Islet precursor cell (in vitro differentiated cells): ENCODE results near the gene PKP1.

Experiments used
- DNase-seq: peaks from one replicate; pipeline ENCODE4 v3.0.0-alpha.2; 2018

Gene PKP1

DNA sequence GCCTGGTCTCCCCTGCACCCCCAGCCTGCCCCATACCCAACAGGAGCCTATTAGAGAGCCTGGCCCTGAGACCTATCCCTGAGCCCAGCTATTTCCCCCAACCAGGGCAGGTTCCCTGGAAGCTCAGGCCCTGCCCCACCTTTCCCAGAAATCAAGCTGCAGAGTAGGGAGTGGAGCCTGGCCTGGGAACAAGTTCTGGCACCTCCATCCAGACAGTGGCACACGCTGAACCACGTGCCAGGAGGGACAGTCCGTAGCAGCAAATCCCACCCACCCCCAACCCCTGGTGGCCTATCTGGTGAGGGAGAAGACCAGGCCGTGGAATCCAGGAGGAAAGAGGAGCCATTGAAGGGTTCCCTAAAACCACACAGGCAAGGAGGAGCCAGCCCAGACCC is 71.6 kb downstream of the PKP1 start:
- DNase-seq, result no peak

DNA sequence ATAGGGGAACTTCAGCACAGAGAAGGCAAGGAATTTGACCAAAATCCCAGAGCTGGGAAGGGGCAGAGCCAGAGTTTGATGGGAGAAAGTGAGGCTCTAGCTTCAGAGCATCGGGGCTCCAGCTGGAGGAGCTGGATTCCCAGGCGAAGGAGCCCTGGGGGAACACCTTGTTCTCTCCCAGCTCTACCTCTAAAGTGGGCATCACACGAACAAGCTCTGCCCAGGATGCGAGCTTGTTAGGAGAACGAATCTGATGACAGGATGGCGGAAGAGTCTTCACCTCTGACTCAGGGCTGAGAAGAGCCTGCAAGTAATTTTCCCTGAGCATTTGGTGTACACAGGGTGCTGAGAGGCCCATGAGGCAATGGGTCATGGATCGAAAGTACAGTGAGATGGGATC is 72.2 kb downstream of the PKP1 start:
- no peak for DNase-seq

DNA sequence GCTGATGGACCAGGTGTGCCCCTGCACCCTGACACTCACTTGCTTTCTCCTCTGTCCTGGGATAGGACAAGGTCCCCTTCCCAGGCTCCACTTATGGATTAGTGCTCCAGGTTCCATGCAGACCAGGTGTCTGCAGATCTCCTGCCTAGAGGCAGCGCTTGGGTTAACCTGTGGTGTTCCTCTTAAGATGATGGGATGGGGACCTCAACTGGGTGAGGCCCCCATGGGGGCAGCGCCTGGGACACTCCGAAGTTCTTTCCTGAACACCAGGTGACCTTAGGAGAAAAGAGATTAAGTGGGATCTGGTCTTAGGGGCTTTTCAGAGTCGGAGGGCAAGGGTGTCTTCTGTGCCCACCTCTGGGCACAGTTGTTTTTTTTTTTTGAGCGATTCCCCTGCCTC is 72.9 kb downstream of the PKP1 start:
- no peak for DNase-seq

DNA sequence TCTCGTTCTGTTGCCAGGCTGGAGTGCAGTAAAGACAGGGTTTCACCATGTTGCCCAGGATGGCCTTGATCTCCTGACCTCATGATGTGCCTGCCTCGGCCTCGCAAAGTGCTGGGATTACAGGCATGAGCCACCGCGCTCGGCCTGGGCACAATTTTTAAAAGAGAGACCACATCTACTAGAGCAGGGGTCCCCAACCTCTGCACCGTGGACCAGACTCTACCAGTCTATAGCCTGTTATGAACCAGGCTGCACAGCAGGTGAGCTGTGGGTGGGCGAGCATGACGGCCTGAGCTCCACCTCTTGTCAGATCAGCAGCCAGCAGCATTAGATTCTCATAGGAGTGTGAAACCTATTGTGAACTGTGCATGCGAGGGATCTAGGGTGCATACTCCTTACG is 73.4 kb downstream of the PKP1 start:
- no peak for DNase-seq

DNA sequence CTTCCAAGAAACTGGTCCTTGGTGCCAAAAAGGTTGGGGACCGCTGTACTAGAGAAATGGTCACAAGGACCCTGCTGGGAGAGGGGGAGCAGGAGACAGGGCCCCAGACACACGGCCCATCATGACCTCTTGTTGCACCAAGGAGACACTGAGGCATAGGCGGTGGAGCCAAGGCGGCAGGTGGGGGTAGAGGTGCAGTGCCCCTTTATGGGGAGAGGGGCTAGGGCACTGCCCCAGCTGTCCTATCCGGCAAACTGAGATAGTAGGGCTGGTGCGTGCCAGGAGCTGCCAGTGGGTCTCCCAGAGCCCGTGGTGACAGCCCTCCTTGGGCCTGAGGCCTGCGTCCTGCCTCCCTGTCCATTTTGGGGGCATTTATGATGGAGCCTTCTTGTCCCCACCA is 73.9 kb downstream of the PKP1 start:
- no peak for DNase-seq

DNA sequence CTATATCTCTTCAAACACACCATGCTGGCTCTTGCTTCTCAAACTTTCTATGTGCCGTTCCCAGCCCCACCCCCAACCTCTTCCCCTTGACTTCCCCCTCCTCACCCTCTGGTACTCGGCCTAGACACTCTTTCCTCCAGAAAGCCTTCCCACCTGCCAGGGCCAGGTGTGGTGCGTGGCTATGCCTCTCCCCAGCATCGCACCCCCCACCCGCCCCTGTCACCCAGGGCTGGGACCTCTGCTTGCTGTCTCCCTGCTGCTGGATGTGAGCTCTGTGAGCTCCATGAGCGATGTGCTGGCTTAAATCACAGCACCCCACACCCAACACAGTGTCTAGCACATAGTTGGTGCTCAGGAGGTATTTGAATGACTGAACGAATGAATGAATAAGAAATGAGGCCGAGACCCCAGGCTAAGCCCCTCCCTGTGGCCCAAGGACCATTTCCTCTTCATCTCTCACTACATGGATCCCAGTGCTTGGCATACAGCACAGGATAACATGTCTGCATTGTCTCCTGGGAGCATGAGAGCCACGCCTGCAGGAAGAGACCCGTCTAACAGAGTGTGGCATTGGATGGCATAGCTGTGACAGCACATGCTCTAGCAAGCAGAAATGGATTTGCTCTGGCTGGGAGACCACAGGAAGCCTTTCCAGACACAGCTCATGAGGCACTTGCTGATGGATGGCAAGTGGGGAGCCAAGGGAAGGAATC is 74.5 kb downstream of the PKP1 start:
- no peak for DNase-seq

DNA sequence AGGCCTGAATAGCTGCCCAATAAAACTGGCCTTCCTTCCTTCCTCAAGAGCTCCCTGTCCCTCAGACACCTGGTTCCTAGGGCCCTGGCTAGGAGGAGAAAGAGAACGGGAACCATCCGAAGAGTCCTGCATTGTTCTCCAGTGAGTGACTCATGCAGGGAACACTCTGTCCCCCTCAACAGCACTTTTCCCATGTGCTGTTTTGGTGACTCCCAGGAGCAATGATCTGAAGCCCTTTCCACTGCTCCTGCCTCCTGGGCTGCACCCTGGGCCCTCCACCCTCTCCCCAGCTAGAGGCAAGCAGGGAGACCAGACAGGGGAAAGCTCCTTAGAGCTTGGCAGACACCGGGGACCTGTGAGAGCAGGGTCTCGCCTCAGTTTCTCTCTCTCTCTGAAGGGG is 75.3 kb downstream of the PKP1 start:
- peak; percentile 84 for DNase-seq

DNA sequence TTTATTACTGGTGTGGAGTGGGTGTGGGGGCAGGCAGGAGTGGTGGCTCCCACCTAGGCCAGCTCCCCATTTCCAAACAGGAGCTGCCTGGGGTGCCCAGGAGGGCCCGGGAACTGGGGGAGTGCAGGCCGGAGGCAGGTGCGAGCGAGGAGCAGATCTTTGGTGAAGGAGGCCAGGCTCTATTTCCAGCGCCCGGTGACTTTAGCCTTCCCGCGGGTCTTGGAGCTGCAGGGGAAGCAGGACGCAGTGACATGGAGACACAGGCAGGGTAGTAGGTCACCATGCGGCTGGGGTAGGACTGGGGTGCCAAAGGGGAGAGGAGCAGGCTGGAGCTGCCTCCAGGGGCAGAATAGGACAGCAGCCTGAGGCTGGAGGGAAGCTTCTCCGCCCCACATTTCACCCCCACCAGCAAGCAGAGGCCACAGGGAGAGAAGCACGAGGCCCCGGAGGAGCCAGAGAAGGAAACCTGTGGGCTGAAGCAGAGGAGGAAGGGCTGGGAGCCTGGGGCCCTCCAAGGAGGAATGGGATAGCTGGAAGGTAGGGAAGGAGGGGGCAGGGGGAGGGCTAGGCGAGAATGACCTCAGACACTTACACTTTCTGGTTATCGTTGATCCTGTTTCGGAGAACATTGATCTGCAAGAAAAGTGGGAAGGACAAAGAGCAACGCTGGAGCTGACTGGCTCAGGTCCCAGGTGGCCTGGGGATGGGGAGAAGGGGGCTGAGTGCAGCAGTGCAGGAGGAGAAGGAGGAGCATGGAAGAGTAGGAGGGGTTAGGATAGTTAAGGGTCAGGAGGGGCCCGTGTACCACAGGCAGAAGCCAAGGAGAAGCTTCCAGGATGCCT is 75.9 kb downstream of the PKP1 start:
- no peak for DNase-seq

DNA sequence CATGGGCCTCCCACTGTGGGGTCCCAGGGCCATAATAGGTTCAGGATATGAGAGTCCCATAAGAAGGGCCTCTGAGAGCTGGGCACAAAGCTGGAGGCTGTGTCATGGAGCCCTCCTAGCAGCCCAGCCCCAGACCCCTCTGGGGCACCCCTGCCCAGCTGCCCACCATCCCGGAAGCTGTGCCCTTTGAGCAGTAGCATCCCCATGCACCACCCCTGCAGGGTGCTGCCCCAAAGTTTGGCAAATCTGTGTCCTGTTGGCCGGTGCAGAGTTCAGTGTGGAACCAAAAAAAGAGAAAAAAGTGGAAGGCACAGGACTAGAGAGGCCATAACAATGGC is 76.5 kb downstream of the PKP1 start:
- DNase-seq, result no peak

DNA sequence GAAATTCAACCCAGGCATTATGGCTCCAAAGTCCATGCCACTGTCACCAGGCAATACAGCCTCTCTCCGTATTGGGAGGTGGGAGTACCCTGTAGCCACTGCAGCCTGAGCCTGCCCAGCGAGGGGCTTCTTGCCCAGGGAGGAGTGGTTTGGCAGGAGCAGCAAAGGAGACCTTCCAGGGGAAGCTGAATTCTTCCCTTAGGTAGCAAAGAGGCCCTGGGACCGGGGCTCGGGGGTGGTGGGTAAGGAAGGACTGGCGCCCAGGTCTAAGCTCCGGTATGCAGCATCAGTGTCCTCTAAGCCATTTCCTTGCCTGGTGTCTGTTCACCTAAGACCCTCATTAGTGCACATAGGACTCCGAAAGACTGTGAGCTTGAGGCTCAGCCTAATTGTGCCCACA is 77.2 kb downstream of the PKP1 start:
- DNase-seq, result no peak

DNA sequence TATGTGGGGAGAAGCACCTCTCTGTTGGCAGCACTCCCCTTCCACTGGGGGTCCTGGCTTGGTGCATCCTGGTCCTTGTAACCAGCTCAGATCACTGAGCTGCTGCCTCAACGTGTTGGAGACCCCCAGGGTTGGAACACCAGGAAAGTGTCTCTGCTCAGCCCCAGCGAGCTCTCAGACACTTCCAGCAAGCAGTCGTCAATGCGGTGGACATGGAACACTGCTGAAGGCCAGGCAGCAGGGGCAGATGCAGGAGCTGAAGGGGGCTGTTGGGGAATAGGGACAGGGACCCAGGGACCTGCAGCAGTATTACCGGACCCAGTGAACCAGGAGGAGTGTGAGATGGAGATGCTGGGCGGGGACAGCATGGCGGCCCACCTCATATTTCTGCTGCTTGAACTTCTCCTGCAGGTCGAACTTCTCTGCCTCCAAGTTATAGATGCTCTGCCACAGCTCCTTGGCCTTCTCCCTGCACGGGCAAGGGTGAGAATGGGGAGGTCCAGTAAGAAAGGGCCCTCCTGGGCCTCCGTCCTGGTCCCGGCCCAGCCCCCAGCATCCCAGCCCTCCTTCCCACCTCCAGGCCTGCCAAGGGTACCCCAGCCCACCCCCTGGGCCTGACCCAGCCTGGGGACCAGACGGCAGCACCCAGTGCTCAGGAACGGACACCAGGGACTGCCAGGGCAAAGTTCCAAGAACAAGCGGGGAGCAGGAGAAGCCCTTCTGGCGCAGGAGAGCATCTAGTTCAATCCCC is 77.8 kb downstream of the PKP1 start:
- no peak for DNase-seq

DNA sequence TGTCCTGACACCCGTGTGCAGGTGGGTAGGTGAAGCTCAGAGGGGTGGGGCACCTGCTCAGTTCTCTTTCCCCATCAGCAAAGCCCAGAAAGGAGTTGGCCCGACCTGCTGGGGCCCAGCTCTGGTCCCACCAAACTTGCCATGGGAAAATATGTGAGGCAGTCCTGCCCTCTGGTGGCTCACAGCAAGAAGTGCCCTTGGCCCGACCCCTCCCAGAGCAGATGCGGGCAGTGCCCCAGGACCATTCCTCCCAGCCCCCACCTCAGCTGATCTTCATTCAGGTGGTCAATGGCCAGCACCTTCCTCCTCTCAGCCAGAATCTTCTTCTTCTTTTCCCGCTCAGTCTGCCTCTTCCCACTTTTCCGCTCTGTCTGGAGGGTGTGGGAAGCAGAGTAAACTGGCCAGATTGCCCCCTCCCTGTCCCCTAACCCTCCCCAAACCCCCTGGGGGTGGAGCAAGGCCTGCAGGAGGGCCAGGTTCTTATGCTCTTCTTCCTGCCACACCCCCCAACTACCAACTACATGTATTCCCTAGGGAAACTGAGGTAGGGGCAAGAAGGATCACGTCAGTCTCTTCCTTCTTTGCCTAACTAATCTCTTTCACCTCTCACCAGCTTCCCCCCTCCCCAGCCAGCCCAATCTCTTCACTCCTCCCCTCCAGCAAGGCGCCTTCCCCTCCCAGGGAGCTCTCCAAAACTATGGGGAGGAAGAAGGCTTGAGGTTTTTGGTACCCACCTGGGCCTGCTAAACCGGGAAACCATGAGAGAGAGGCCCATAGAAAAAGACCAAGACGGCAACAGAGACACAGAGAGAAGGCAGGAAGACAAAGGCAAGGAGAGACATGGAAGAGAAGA is 78.6 kb downstream of the PKP1 start:
- DNase-seq, result peak; percentile 84

DNA sequence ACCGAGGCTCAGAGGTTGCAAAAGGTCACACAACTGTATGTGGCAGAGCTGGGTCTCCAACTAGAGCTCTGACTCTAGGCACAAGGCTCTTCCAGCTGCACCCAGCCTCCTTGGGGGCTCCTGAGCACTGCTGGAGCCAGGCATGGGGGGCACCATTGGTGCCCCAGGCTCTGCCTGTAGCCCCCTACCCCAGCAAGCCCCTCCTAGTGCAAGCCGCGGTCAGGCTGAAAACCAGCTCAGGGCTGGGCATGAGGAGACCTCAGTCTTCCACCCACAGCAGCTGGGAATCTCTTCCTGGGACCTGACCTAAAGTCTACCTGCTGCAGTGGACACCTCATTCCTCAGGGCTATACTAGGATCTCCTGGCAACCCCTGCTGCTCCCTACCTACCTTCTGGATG is 79.6 kb downstream of the PKP1 start:
- no peak for DNase-seq

DNA sequence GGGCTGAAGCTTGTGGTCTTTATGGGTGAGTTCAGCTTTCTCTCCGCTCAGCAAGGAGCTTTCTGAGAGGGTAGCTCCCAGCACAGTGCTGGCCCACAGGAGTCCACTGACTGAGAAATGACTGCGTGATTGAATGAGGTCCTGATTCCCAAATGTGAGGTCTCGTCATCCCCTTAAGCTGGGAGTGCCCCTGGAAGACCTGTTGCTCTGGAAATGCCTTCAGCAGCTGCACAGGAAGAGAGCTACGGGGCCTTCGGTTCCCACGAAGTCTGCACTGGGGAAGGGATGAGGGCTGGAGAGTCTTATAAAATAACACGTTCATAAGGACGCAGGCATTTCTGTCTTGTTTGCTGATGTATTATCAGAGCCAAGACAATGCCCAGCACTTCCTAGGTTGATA is 80.2 kb downstream of the PKP1 start:
- DNase-seq, result no peak

DNA sequence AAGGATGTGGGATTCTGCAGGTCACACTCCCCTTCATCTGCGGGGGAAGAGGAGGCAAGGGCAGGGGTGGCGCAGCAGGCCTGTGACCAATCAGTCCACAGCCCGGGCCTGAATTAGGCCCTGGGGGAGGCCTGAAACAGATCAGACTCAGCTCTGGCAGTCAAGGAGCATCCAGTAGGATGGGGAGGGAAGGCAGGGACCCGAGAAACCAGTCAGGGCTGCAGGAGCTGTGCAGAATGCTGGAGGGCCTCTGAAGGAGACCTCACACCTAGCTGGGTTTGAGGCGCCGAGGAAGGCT is 81.5 kb downstream of the PKP1 start:
- DNase-seq, result no peak

DNA sequence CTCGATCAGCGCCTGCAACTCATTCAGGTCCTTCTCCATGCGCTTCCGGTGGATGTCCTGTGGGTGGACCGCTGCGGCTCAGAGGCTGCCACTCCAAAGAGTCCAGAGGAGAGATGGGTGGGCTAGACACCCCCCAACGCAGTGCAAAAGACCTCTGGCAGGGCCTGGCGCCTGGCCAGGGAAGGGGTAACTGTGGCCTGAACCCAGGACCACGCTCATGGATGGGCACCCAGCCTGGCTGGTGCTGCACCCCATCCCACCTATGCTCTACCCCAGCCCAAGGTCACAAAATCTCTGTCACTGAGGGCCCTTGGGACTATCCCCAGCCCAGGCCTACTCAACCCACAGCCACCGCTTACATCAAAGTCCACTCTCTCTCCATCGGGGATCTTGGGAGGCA is 81.9 kb downstream of the PKP1 start:
- DNase-seq, result no peak

DNA sequence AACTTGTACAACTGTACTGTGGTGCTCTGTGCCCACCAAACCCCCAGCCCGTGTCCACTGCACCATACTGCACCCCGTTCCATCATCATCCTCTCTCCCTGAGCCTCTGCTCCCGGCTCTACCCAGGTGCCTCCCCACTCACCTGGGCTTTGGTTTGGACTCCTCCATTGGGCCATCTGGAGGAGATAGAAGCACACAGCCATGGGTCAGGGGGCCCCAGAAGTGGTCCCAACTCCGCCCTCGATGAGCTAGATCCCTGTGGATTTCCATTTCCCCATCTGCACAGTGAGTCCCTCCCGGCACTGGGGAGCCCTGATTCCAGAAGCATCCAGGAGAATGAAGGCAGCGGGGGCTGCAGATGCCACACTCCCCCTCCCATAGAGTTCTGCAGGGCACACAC is 83.4 kb downstream of the PKP1 start:
- no peak for DNase-seq

DNA sequence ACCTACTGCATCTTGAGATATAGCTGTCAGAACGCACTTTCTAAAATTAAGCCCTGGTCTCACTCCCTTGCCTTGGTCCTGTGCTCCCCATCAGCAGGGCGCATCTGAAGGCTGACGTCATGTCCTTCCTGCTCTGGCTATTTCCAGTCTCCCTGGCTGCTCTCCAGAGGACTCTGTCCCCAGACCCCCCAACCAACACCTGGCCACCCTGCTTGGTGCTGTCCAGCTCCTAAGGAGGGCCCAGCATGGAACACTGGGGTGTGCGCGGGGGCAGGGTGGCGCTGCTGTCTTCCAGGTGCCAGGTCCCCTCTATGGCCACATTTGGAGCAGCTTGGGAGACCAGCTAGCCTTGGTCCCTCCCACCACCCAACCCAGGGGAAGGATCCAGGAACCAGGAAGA is 85.9 kb downstream of the PKP1 start:
- no peak for DNase-seq

DNA sequence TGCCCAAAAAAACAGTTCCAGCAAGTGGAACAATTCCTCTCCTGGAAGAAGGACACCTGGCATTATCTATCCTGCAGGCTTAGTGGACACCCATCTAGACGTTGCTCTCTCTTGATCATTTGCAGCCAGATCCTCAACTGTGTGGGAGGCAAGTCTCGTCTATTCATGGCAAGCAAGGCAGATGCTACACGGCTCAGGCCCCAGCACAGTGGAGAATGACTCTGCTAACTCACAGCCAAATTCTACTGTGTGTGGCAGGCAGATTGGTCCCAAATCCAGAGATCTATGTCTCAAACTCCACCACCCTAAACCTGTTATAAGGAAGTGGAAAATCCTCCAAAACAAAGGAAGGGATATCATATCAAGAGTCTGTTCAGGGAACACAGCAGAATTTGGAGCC is 87.2 kb downstream of the PKP1 start:
- no peak for DNase-seq

DNA sequence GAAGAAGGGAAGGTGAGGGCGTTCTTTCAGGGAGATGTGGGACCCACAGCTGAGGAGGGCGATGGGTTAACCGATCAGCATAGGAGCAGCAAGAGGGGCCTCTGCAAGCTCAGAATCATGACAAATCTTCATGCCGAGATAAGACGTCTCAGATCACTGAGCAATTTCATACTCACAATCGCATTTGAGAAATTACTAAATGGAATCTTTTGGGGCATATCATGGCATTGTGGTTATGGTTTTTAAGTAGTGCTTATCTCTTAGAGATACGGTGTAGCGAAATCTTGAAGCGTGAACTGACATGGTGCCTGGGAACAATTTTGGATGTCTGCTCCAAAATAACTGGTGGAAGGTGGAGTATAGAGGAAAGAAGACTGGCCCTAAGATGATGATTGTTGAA is 88.0 kb downstream of the PKP1 start:
- DNase-seq, result no peak

DNA sequence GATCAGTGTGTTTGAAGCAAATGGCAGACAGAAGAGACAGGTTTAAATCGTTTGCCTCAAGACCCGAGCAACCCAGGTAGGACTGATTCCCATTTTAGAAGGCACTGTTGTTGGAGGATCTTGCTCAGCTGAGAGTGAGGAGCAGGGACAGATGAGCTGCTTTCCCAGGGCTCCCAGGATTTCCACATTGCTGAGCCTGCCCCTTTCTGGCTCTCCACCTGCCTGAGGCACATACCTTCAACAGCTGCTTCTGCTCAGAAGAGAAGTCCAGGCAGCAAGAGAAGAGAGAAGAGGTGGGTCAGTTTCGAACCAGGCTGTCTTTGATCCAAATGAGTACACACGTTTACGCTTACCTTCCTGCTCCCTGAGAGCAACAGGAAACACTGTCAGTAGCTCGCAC is 88.5 kb downstream of the PKP1 start:
- DNase-seq, result peak; percentile 81

DNA sequence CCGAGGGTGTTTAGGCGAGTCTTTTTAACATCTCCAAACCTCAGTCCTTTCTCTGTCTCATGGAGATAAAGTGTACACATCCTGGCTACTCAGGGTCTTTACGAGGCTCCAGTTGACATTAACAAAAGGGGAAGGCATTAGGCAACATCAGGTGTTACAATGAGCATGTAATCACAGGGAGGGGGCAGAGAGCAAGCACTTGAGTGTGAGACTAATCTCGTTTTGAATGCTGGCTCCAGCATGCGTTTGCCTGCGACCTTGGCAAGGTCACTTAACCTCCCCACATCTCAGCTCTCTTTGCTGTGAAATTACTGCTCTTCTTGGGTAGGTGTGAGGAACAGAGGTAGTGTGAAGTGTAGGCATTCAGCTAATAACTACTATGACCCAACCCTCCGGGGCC is 91.1 kb downstream of the PKP1 start:
- DNase-seq, result no peak

DNA sequence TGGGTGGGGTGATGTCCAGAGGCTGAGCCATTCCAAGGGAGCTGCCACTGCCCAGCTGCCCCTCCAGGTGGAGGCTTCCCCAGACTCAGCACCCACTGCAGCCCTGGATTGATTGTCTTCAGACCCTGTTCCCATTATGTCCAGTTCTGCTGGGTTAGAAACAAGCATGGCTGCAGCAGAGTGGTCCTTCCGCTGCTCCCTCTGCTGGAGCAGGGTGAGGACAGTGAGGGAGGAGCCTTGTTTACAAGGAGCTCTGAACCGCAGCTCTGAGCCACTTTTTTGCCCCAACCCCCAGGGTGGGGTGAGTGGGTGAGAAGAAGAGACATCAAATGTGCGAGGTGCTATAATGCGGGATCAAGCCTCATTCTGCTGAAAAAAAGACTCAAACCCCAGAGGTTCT is 91.9 kb downstream of the PKP1 start:
- no peak for DNase-seq

DNA sequence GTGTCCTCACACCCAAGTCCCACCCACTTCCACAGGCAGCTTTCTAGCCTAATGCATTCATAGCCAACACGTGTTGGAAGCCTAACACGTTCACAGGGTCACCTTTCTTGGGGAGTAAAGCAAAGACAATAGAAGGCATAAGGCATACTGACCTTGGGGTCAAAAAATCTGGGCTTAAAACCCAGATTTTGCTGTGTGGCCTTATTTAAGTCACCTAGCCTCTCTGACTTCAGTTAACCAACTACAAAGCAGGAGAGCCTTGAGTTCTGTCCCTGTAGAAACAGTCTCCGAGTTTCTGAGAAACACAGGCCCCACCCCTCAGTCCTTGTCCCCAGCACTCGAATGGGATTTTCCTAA is 92.8 kb downstream of the PKP1 start:
- no peak for DNase-seq
